H9 (cell line): ENCODE results near the gene ACBD6. TPM values are rescaled to one million over a fixed set of nuclear protein-coding genes. Genes with fewer than 3 reads are reported as not detected.

Experiments used
- DNase-seq: peaks from one replicate; pipeline ENCODE4 v3.0.0-alpha.2; 2017
- H2AFZ ChIP-seq: one replicate; pipeline ENCODE4 v1.6.1; 2013; ENCODE audit warnings: mild to moderate bottlenecking, low read length, control low read depth, moderate library complexity
- H2AK5ac ChIP-seq: 2 replicates; pipeline ENCODE4 v1.6.1; 2013; ENCODE audit warnings: low read length, control low read depth, mixed read lengths; ENCODE audit not compliant: insufficient read length
- H2BK120ac ChIP-seq: one replicate; pipeline ENCODE4 v1.6.1; 2013; ENCODE audit warnings: low read depth, mild to moderate bottlenecking, low read length, control low read depth, inconsistent platforms; ENCODE audit not compliant: poor library complexity, severe bottlenecking
- H2BK12ac ChIP-seq: 2 replicates; pipeline ENCODE4 v1.6.1; 2013; ENCODE audit warnings: low read length, control low read depth, mixed read lengths, low read depth; ENCODE audit not compliant: insufficient read length
- H2BK15ac ChIP-seq: 2 replicates; pipeline ENCODE4 v1.6.1; 2013; ENCODE audit warnings: low read depth, low read length, control low read depth
- H2BK20ac ChIP-seq: one replicate; pipeline ENCODE4 v1.6.1; 2013; ENCODE audit warnings: low read depth, mild to moderate bottlenecking, low read length, control low read depth, inconsistent platforms; ENCODE audit not compliant: poor library complexity, severe bottlenecking
- H2BK5ac ChIP-seq: 2 replicates; pipeline ENCODE4 v1.6.1; 2013; ENCODE audit warnings: low read length, control low read depth, mixed read lengths; ENCODE audit not compliant: insufficient read length
- H3K14ac ChIP-seq: 2 replicates; pipeline ENCODE4 v1.6.1; 2013; ENCODE audit warnings: low read length, control low read depth; ENCODE audit not compliant: insufficient read depth
- H3K18ac ChIP-seq: 2 replicates; pipeline ENCODE4 v1.6.1; 2013; ENCODE audit warnings: low read depth, mild to moderate bottlenecking, mixed read lengths, low read length, control low read depth; ENCODE audit not compliant: insufficient read length
- H3K23ac ChIP-seq: 2 replicates; pipeline ENCODE4 v1.6.1; 2013; ENCODE audit warnings: low read length, control low read depth, mixed read lengths, low read depth; ENCODE audit not compliant: insufficient read length
- H3K23me2 ChIP-seq: 2 replicates; pipeline ENCODE4 v1.6.1; 2013; ENCODE audit warnings: low read depth, mild to moderate bottlenecking, mixed read lengths, low read length, control low read depth; ENCODE audit not compliant: insufficient read length, poor library complexity, severe bottlenecking
- H3K27ac ChIP-seq: 2 replicates; pipeline ENCODE4 v1.5.1; 2013; ENCODE audit warnings: low read length, control low read depth, mixed read lengths, low read depth; ENCODE audit not compliant: insufficient read length
- H3K27me3 ChIP-seq: 2 replicates; pipeline ENCODE4 v1.6.1; 2013; ENCODE audit warnings: low read length, control low read depth, inconsistent platforms; ENCODE audit not compliant: insufficient read depth
- H3K4ac ChIP-seq: 2 replicates; pipeline ENCODE4 v1.6.1; 2013; ENCODE audit warnings: low read depth, mild to moderate bottlenecking, control low read depth, inconsistent platforms, low read length, moderate library complexity
- H3K4me1 ChIP-seq: 2 replicates; pipeline ENCODE4 v1.6.1; 2013; ENCODE audit warnings: low read length, control low read depth, inconsistent platforms; ENCODE audit not compliant: insufficient read depth
- H3K4me2 ChIP-seq: 2 replicates; pipeline ENCODE4 v1.6.1; 2013; ENCODE audit warnings: low read length, control low read depth, mixed read lengths; ENCODE audit not compliant: insufficient read length, insufficient read depth
- H3K56ac ChIP-seq: 2 replicates; pipeline ENCODE4 v1.6.1; 2013; ENCODE audit warnings: low read depth, mild to moderate bottlenecking, mixed read lengths, low read length, control low read depth; ENCODE audit not compliant: insufficient read length
- H3K79me1 ChIP-seq: 2 replicates; pipeline ENCODE4 v1.6.1; 2013; ENCODE audit warnings: low read depth, mild to moderate bottlenecking, moderate library complexity, low read length, control low read depth, inconsistent platforms; ENCODE audit not compliant: insufficient read depth, poor library complexity, severe bottlenecking
- H3K79me2 ChIP-seq: 2 replicates; pipeline ENCODE4 v1.6.1; 2013; ENCODE audit warnings: low read length, control low read depth, inconsistent platforms; ENCODE audit not compliant: insufficient read depth
- H3K9ac ChIP-seq: 2 replicates; pipeline ENCODE4 v1.6.1; 2013; ENCODE audit warnings: low read length, control low read depth, mixed read lengths; ENCODE audit not compliant: insufficient read length; ENCODE audit errors: extremely low read depth
- H3K9me3 ChIP-seq: one replicate; pipeline ENCODE4 v1.6.1; 2013; ENCODE audit warnings: low read depth, low read length, inconsistent platforms; ENCODE audit not compliant: control insufficient read depth
- H3T11ph ChIP-seq: one replicate; pipeline ENCODE4 v1.6.1; 2013; ENCODE audit warnings: mild to moderate bottlenecking, low read length, control low read depth, inconsistent platforms
- H4K20me1 ChIP-seq: one replicate; pipeline ENCODE4 v1.6.1; 2013; ENCODE audit not compliant: control insufficient read depth, insufficient read length, insufficient read depth
- H4K5ac ChIP-seq: 2 replicates; pipeline ENCODE4 v1.6.1; 2013; ENCODE audit warnings: low read depth, mild to moderate bottlenecking, mixed read lengths, low read length, control low read depth; ENCODE audit not compliant: insufficient read length
- H4K8ac ChIP-seq: replicated peaks from 2 replicates; pipeline ENCODE4 v1.6.1; 2013; ENCODE audit warnings: low read length, control low read depth, mixed read lengths, low read depth; ENCODE audit not compliant: insufficient read length
- H4K91ac ChIP-seq: 2 replicates; pipeline ENCODE4 v1.6.1; 2013; ENCODE audit warnings: low read depth, mild to moderate bottlenecking, moderate library complexity, mixed read lengths, low read length, control low read depth; ENCODE audit not compliant: insufficient read length
- H3K27ac Mint-ChIP-seq, 3 experiments: 2 replicates in 2 of 3; 3 replicates in 1 of 3; pipeline ENCODE4 v1.8.0; 2020 to 2021; ENCODE audit warnings: mixed read lengths in 3 of 3, mild to moderate bottlenecking in 1 of 3, moderate library complexity in 1 of 3
- H3K27me3 Mint-ChIP-seq: 2 replicates; pipeline ENCODE4 v1.8.0; 2021; ENCODE audit warnings: low read depth, mild to moderate bottlenecking, moderate library complexity, mixed read lengths
- H3K36me3 Mint-ChIP-seq, 3 experiments: 2 replicates in 2 of 3; 3 replicates in 1 of 3; pipeline ENCODE4 v1.8.0; 2020 to 2021; ENCODE audit warnings: low read depth in 3 of 3, mixed read lengths in 3 of 3; ENCODE audit not compliant: insufficient read depth in 1 of 3
- H3K4me1 Mint-ChIP-seq, 2 experiments: 2 replicates each; pipeline ENCODE4 v1.8.0; 2020; ENCODE audit warnings: mixed read lengths in 2 of 2
- H3K4me3 Mint-ChIP-seq, 2 experiments: 2 replicates in 1 of 2; 3 replicates in 1 of 2; pipeline ENCODE4 v1.8.0; 2020 to 2021; ENCODE audit warnings: mild to moderate bottlenecking in 2 of 2, mixed read lengths in 2 of 2, moderate library complexity in 1 of 2
- H3K9me3 Mint-ChIP-seq, 2 experiments: 2 replicates in 1 of 2; 3 replicates in 1 of 2; pipeline ENCODE4 v1.8.0; 2020; ENCODE audit warnings: mild to moderate bottlenecking in 2 of 2, mixed read lengths in 2 of 2, moderate library complexity in 1 of 2
- CTCF ChIP-seq: fragments of 200-600 bp; sonication (generic); conservative IDR thresholded peaks from 3 replicates; pipeline ENCODE4 v1.8.0; 2021; ENCODE audit warnings: antibody characterized with exemption, mild to moderate bottlenecking
- WGBS: extraction: QIAGEN DNeasy Blood & Tissue Kit; methylation state at CpG from one replicate; pipeline ENCODE4 v1.1.7; 2013; ENCODE audit warnings: missing lambda C conversion rate, low lambda C conversion rate, mixed read lengths; ENCODE audit not compliant: insufficient read length; ENCODE audit errors: extremely low coverage; 5-methylcytosine and 5-hydroxymethylcytosine counted together
- total RNA-seq: library from RNA; stranded (reverse); gene quantifications from 2 replicates; pipeline ENCODE4 v1.2.1, GENCODE V29; 2021

The ACBD6 gene
- total RNA-seq, 1 experiment from 2014 or later, result 51.4 TPM

DNA sequence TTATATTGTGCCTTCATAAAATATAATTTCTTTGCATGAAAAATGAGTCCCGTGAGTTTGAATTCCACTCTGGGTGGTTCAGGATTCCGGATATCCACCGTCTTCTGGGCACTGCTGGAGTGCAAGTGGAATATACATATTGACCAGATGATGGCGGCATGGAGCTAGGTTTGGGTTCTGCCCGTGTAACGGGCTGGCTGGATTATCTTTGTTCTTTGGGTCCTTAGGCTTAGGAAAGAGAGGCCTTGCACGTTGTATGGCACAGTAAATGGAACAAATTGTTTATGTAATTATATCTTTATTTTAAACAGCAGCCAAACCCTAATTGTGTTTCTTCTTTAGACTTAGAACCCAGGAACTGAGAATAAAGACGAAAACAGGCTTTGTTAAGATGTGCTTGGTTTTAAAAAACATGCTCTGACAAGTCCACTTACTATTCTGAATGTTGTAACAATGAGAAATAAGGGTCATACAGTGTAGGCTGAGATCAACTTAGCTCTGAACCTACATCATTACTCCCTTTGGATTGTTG is 13.5 kb upstream of the ACBD6 start:
- Histone ChIP-seq H2BK120ac (no peak overlapping the region), H3K9ac (no peak overlapping the region), H3K79me2 (no peaks in the 10 kb centered on the region), H3K79me1 (no peaks in the 10 kb centered on the region), H2BK12ac (no peak overlapping the region), H4K5ac (no peak overlapping the region), H2BK15ac (no peak overlapping the region), H4K8ac (no peak overlapping the region), H2BK20ac (no peak overlapping the region), H3K23ac (no peak overlapping the region), H3K27me3 (no peaks in the 10 kb centered on the region), H2AFZ (no peak overlapping the region), H3K18ac (no peak overlapping the region), H3K4me1 (no peaks in the 10 kb centered on the region), H3K23me2 (no peaks in the 10 kb centered on the region), H2BK5ac (no peak overlapping the region), H4K20me1 (no peaks in the 10 kb centered on the region), H4K91ac (no peak overlapping the region), H3K4me2 (no peak overlapping the region), H2AK5ac (no peak overlapping the region), H3K56ac (no peak overlapping the region), H3K27ac (no peak overlapping the region), H3K14ac (no peak overlapping the region), H3K4ac (no peak overlapping the region), H3T11ph (no peak overlapping the region), H3K9me3 (no peaks in the 10 kb centered on the region)
- peak; percentile 91 for TF ChIP-seq CTCF
- H3K9me3 Mint-ChIP-seq, result peaks cover 0 to 2% of the 10 kb centered on the region in 2 experiments; a peak in 3 of 5 replicates
- H3K27ac Mint-ChIP-seq, result no peak overlapping the region
- no peak overlapping the region for H3K4me3 Mint-ChIP-seq
- peaks cover 13 to 20% of the 10 kb centered on the region in 2 experiments for H3K4me1 Mint-ChIP-seq
- DNase-seq, result peak; percentile 72
- no peaks in the 10 kb centered on the region for H3K27me3 Mint-ChIP-seq
- no CpG with 5 or more reads among the region's 8 CpGs for WGBS
- peaks cover 0 to 9% (median 0%) of the 10 kb centered on the region in 3 experiments; a peak in 1 of 7 replicates for H3K36me3 Mint-ChIP-seq
